H1 (cell line): ENCODE results near the gene TBC1D20. TPM values are rescaled to one million over a fixed set of nuclear protein-coding genes. Genes with fewer than 3 reads are reported as not detected.

Source experiments
- CTCF ChIA-PET: fragments of 300-600 bp; sonication (Branson Sonifier 250); formaldehyde crosslinking; loops from one replicate; lab custom pipeline; 2021; ENCODE audit not compliant: partially characterized antibody; lab: Charles Lee
- POLR2A ChIA-PET: fragments of 300-600 bp; sonication (Branson Sonifier 250); formaldehyde crosslinking; loops from one replicate; lab custom pipeline; 2021; ENCODE audit warnings: inconsistent platforms; ENCODE audit not compliant: partially characterized antibody; lab: Charles Lee
- DNase-seq, 2 experiments: peaks; one replicate each; pipeline versions ENCODE4 v3.0.0 to v3.0.0-alpha.2; 2010 to 2022; ENCODE audit warnings: low spot score in 2 of 2, low read depth in 1 of 2, mixed read lengths in 1 of 2
- FAIRE-seq: peaks from 2 replicates; lab custom pipeline; 2011; peaks lifted over from hg19 to GRCh38; lab: Jason Lieb, UNC
- H2AFZ ChIP-seq: 2 replicates; pipeline ENCODE4 v1.8.1; 2012; ENCODE audit warnings: low read length, inconsistent platforms
- H2AK5ac ChIP-seq: 2 replicates; pipeline ENCODE4 v1.6.1; 2013; ENCODE audit warnings: low read depth, low read length
- H2BK120ac ChIP-seq: replicated peaks from 2 replicates; pipeline ENCODE3; 2013; ENCODE audit warnings: low read depth, low read length, inconsistent platforms
- H2BK12ac ChIP-seq: 2 replicates; pipeline ENCODE4 v1.6.1; 2013; ENCODE audit warnings: low read depth, low read length
- H2BK15ac ChIP-seq: 2 replicates; pipeline ENCODE4 v1.6.1; 2013; ENCODE audit warnings: low read length
- H2BK20ac ChIP-seq: 2 replicates; pipeline ENCODE4 v1.6.1; 2013; ENCODE audit warnings: low read length
- H2BK5ac ChIP-seq: 2 replicates; pipeline ENCODE4 v1.6.1; 2013; ENCODE audit warnings: low read depth, low read length
- H3K14ac ChIP-seq: 2 replicates; pipeline ENCODE4 v1.6.1; 2013; ENCODE audit warnings: inconsistent platforms; ENCODE audit not compliant: insufficient read length
- H3K18ac ChIP-seq: 2 replicates; pipeline ENCODE4 v1.6.1; 2013; ENCODE audit warnings: low read length; ENCODE audit errors: extremely low read depth
- H3K23ac ChIP-seq: 2 replicates; pipeline ENCODE4 v1.6.1; 2013; ENCODE audit warnings: inconsistent platforms; ENCODE audit not compliant: insufficient read length
- H3K23me2 ChIP-seq: 2 replicates; pipeline ENCODE4 v1.6.1; 2013; ENCODE audit warnings: low read depth, low read length
- H3K27ac ChIP-seq: 2 replicates; pipeline ENCODE4 v1.6.1; 2011; ENCODE audit warnings: low read depth, low read length, inconsistent platforms
- H3K27me3 ChIP-seq, 4 experiments: replicated peaks in 1 of 4; 1 replicate in 1 of 4; 2 replicates in 3 of 4; pipeline versions ENCODE4 v1.6.1 to v1.8.1; 2011 to 2013; ENCODE audit warnings: low read length in 3 of 4, mild to moderate bottlenecking in 3 of 4, inconsistent platforms in 2 of 4, mixed read lengths in 2 of 4, moderate library complexity in 1 of 4; ENCODE audit not compliant: control insufficient read depth in 3 of 4, insufficient read depth in 3 of 4; ENCODE audit errors: extremely low read depth in 1 of 4
- H3K36me3 ChIP-seq, 4 experiments: 2 replicates each; pipeline versions ENCODE4 v1.6.1 to v1.8.1; 2011 to 2013; ENCODE audit warnings: mild to moderate bottlenecking in 4 of 4, low read length in 3 of 4, moderate library complexity in 2 of 4, control low read depth in 1 of 4, inconsistent platforms in 1 of 4; ENCODE audit not compliant: insufficient read depth in 4 of 4, control insufficient read depth in 2 of 4
- H3K4ac ChIP-seq: replicated peaks from 2 replicates; pipeline ENCODE3; 2013; ENCODE audit warnings: low read length, low read depth, mixed read lengths, inconsistent platforms; ENCODE audit not compliant: insufficient read length
- H3K4me1 ChIP-seq, 4 experiments: replicated peaks in 1 of 4; 1 replicate in 1 of 4; 2 replicates in 3 of 4; pipeline versions ENCODE4 v1.6.1 to v1.8.1; 2011 to 2013; ENCODE audit warnings: low read length in 3 of 4, inconsistent platforms in 2 of 4, mixed read lengths in 1 of 4; ENCODE audit not compliant: insufficient read depth in 4 of 4, control insufficient read depth in 3 of 4
- H3K4me2 ChIP-seq, 2 experiments: 2 replicates each; pipeline versions ENCODE4 v1.6.1 to v1.8.1; 2011 to 2013; ENCODE audit warnings: low read depth in 2 of 2, low read length in 2 of 2, control low read depth in 1 of 2, inconsistent platforms in 1 of 2, mild to moderate bottlenecking in 1 of 2; ENCODE audit not compliant: insufficient read depth in 1 of 2
- H3K4me3 ChIP-seq, 4 experiments: fragments of 200-600, 300-600 bp in 1 of 4; sonication (generic), shearing (Covaris generic), sonication (Bioruptor Twin) in 1 of 4; 2 replicates each; pipeline versions ENCODE4 v1.5.1 to v1.8.1; 2011 to 2016; ENCODE audit warnings: low read length in 4 of 4, low read depth in 3 of 4, control low read depth in 2 of 4, inconsistent platforms in 2 of 4, mild to moderate bottlenecking in 2 of 4, mixed read lengths in 1 of 4, moderate library complexity in 1 of 4; ENCODE audit not compliant: insufficient read depth in 2 of 4; ENCODE audit errors: extremely low read depth in 1 of 4
- H3K56ac ChIP-seq: replicated peaks from 2 replicates; pipeline ENCODE3; 2013; ENCODE audit warnings: low read depth, mild to moderate bottlenecking, mixed read lengths, low read length, inconsistent platforms; ENCODE audit not compliant: insufficient read length
- H3K79me1 ChIP-seq: 2 replicates; pipeline ENCODE4 v1.6.1; 2013; ENCODE audit warnings: low read depth, low read length, control low read depth
- H3K79me2 ChIP-seq, 2 experiments: 2 replicates each; pipeline versions ENCODE4 v1.6.1 to v1.8.1; 2012 to 2013; ENCODE audit warnings: low read length in 2 of 2, mild to moderate bottlenecking in 2 of 2, inconsistent platforms in 1 of 2; ENCODE audit not compliant: insufficient read depth in 2 of 2, control insufficient read depth in 1 of 2
- H3K9ac ChIP-seq, 4 experiments: replicated peaks in 1 of 4; 1 replicate in 1 of 4; 2 replicates in 3 of 4; pipeline versions ENCODE4 v1.6.1 to v1.8.1; 2011 to 2013; ENCODE audit warnings: low read depth in 3 of 4, low read length in 3 of 4, control low read depth in 2 of 4, mild to moderate bottlenecking in 2 of 4, moderate library complexity in 2 of 4, inconsistent platforms in 1 of 4; ENCODE audit errors: extremely low read depth in 1 of 4
- H3K9me3 ChIP-seq, 2 experiments: 2 replicates each; pipeline versions ENCODE4 v1.6.1 to v1.8.1; 2012 to 2013; ENCODE audit warnings: mild to moderate bottlenecking in 2 of 2, moderate library complexity in 2 of 2, control low read depth in 1 of 2, inconsistent platforms in 1 of 2, low read depth in 1 of 2, low read length in 1 of 2, mixed read lengths in 1 of 2; ENCODE audit not compliant: insufficient read depth in 2 of 2
- H4K20me1 ChIP-seq, 2 experiments: replicated peaks in 1 of 2; 2 replicates each; pipeline versions ENCODE3 to v1.8.1; 2011 to 2013; ENCODE audit warnings: inconsistent platforms in 2 of 2, low read length in 2 of 2, mild to moderate bottlenecking in 1 of 2; ENCODE audit not compliant: insufficient read depth in 2 of 2, control insufficient read depth in 1 of 2
- H4K5ac ChIP-seq: 2 replicates; pipeline ENCODE4 v1.6.1; 2013; ENCODE audit warnings: low read length, low read depth, mixed read lengths, inconsistent platforms; ENCODE audit not compliant: insufficient read length
- H4K8ac ChIP-seq: 2 replicates; pipeline ENCODE4 v1.8.0; 2013; ENCODE audit warnings: mild to moderate bottlenecking, moderate library complexity, low read length, inconsistent platforms; ENCODE audit not compliant: insufficient read depth; ENCODE audit errors: extremely low read depth
- H4K91ac ChIP-seq: replicated peaks from 2 replicates; pipeline ENCODE3; 2013; ENCODE audit warnings: low read length, mixed read lengths, inconsistent platforms; ENCODE audit not compliant: insufficient read length
- CHD2 ChIP-seq: IDR thresholded peaks from 2 replicates; pipeline ENCODE4 v1.6.1; 2012; ENCODE audit warnings: low read length, improper control_type of control experiment
- FOSL1 ChIP-seq: IDR thresholded peaks from 2 replicates; pipeline ENCODE4 v1.6.1; 2011; ENCODE audit warnings: mild to moderate bottlenecking, low read depth, low read length, moderate library complexity; ENCODE audit not compliant: insufficient read depth
- HDAC2 ChIP-seq, 2 experiments: fragments of 300-600 bp in 1 of 2; sonication (generic) in 1 of 2; IDR thresholded peaks; 2 replicates each; pipeline ENCODE4 v1.6.1; 2011 to 2012; ENCODE audit warnings: low read depth in 2 of 2, low read length in 2 of 2, mild to moderate bottlenecking in 2 of 2, moderate library complexity in 2 of 2, borderline replicate concordance in 1 of 2, inconsistent platforms in 1 of 2
- NRF1 ChIP-seq: IDR thresholded peaks from 2 replicates; pipeline ENCODE4 v1.6.1; 2011; ENCODE audit warnings: mild to moderate bottlenecking, low read depth, low read length, improper control_type of control experiment
- PHF8 ChIP-seq: fragments of 200-600 bp; sonication (generic); conservative IDR thresholded peaks from 2 replicates; pipeline ENCODE4 v1.7.1; 2012; ENCODE audit warnings: low read depth, mild to moderate bottlenecking, inconsistent platforms, low read length, moderate library complexity
- POU5F1 ChIP-seq: IDR thresholded peaks from 2 replicates; pipeline ENCODE4 v1.6.1; 2011; ENCODE audit warnings: low read depth, mild to moderate bottlenecking, low read length, moderate library complexity
- SAP30 ChIP-seq: fragments of 300-600 bp; sonication (generic); IDR thresholded peaks from 2 replicates; pipeline ENCODE4 v1.7.1; 2012; ENCODE audit warnings: low read length, moderate library complexity, mild to moderate bottlenecking, inconsistent platforms; ENCODE audit not compliant: insufficient read depth, insufficient replicate concordance
- TBP ChIP-seq: IDR thresholded peaks from 2 replicates; pipeline ENCODE4 v1.6.1; 2011; ENCODE audit warnings: low read depth, low read length, improper control_type of control experiment
- TCF12 ChIP-seq: IDR thresholded peaks from 2 replicates; pipeline ENCODE4 v1.6.1; 2011; ENCODE audit warnings: low read depth, mild to moderate bottlenecking, low read length
- ZNF274 ChIP-seq: IDR thresholded peaks from 2 replicates; pipeline ENCODE4 v1.7.0; 2012; ENCODE audit warnings: low read length, borderline replicate concordance; ENCODE audit errors: extremely low read depth
- WGBS, 2 experiments: shearing (Covaris generic) in 1 of 2; methylation state at CpG; one replicate each; pipeline versions ENCODE4 v1.1.6 to v1.1.7; 2013 to 2015; ENCODE audit warnings: low lambda C conversion rate in 2 of 2, mixed read lengths in 2 of 2, inconsistent platforms in 1 of 2, low coverage in 1 of 2, missing lambda C conversion rate in 1 of 2; ENCODE audit not compliant: insufficient replicate concordance in 2 of 2, insufficient coverage in 1 of 2, insufficient read length in 1 of 2; ENCODE audit errors: extremely low coverage in 1 of 2, missing lambda C conversion rate in 1 of 2; 5-methylcytosine and 5-hydroxymethylcytosine counted together
- polyA plus RNA-seq, 7 experiments: library from polyadenylated mRNA; depleted of rRNA in 3 of 7; stranded (reverse) in 5 of 7; unstranded in 2 of 7; fragments of >200 nt in 5 of 7; fragments of 200-250 nt in 2 of 7; gene quantifications; 1 replicate in 5 of 7; 2 replicates in 1 of 7; 4 replicates in 1 of 7; pipeline versions ENCODE4 v1.2.1 to v1.2.3, GENCODE V29; 2011 to 2013; ENCODE audit warnings: missing spikeins in 2 of 7, mixed read lengths in 2 of 7
- total RNA-seq: library from RNA; stranded (reverse); fragmentation: NEBNext Ultra II Directional; extraction: Animal tissue kit (Norgen Biotek cat#: 25700); gene quantifications from 2 replicates; pipeline ENCODE4 v1.2.1, GENCODE V29; 2021

Gene TBC1D20
- total and polyA plus RNA-seq, 2 of the 8 experiments (the other 6 are each of a cell fraction or from before 2014, with no cell fraction given) = 14.5 to 17.1 TPM

GRCh38 chr20:406200-407132 lies 55.9 kb downstream of the TBC1D20 start:
- DNase-seq (no peak), FAIRE-seq (no peak)
- POLR2A ChIA-PET = interaction anchor here (0.9 to 2.6 kb wide), 17 partner anchors 8 to 344 kb away, joined by 3 to 31 read pairs (median 4); partner anchors contain the start of genes CSNK2A1, NRSN2, SOX12 and TRIB3
- Histone ChIP-seq H3K4me3 (peak overlapping the region; percentile 65 to 99 (median 72); a peak in 7 of 8 replicates), H2AFZ (peak overlapping the region; percentile 36; the same call in 1 of the 2 replicates), H3K27me3 (no peaks in the 10 kb centered on the region), H2BK120ac (no peak overlapping the region), H3K9me3 (peaks cover 0 to 5% of the 10 kb centered on the region in 2 experiments; a peak in 3 of 4 replicates), H2BK20ac (no peak overlapping the region), H3K79me1 (peaks cover 12% of the 10 kb centered on the region), H2BK15ac (no peak overlapping the region; the same call in 1 of the 2 replicates), H3K4me2 (peak overlapping the region; percentile 45 to 83), H3K14ac (no peak overlapping the region), H2AK5ac (no peak overlapping the region), H3K4ac (no peak overlapping the region), H3K36me3 (peaks cover 0 to 16% (median 5%) of the 10 kb centered on the region in 4 experiments; a peak in 6 of 8 replicates), H3K18ac (0 out of 2 replicates have a peak overlapping the region, but pooled peaks have one; percentile 81), H4K20me1 (peaks cover 0 to 4% of the 10 kb centered on the region in 2 experiments), H2BK12ac (peak overlapping the region; percentile 39; the same call in 1 of the 2 replicates), H3K27ac (no peak overlapping the region), H4K5ac (no peak overlapping the region), H3K23me2 (peaks cover 13% of the 10 kb centered on the region), H4K91ac (no peak overlapping the region), H3K79me2 (peaks cover 0 to 25% of the 10 kb centered on the region in 2 experiments; a peak in 2 of 4 replicates), H3K23ac (no peak overlapping the region), H3K4me1 (peaks cover 0 to 10% (median 6%) of the 10 kb centered on the region in 4 experiments; a peak in 5 of 7 replicates), H4K8ac (no peak overlapping the region), H3K56ac (no peak overlapping the region), H3K9ac (peak overlapping the region in 1 of 4 experiments; percentile 35; a peak in 3 of 7 replicates), H2BK5ac (peak overlapping the region; percentile 91; the same call in 1 of the 2 replicates)
- WGBS, 2 experiments = 77% methylated on average over 9 of the region's 9 CpGs; no CpG with 5 or more reads in 1 of the 2 experiments
- CTCF ChIA-PET = interaction anchor here (0.6 to 2.6 kb wide), 11 partner anchors 8 to 254 kb away, joined by 3 to 11 read pairs (median 4); partner anchors contain the start of gene TRIB3
- TF ChIP-seq HDAC2 (IDR thresholded peaks at IDR 0.05; ENCODE audit: borderline replicate concordance in 1 of 2, low read depth in 2 of 2, low read length in 2 of 2) (no peak), TBP (no peak), FOSL1 (no peak), POU5F1 (no peak), NRF1 (no peak), PHF8 (no peak), SAP30 (no peak), TCF12 (no peak), CHD2 (no peak), ZNF274 (no peak)
